Frontal cortex (tissue), 4 donors: ENCODE data around the gene CPO. TPM values are rescaled to one million over a fixed set of nuclear protein-coding genes. Genes with fewer than 3 reads are reported as not detected.

Experiments
- DNase-seq, 2 donors: peaks; one replicate each; pipeline ENCODE4 v3.0.0; 2012; ENCODE audit warnings: low spot score in 2 of 2
- FAIRE-seq: peaks from 2 replicates; lab custom pipeline; 2012; peaks lifted over from hg19 to GRCh38; lab: Jason Lieb, UNC
- total RNA-seq: library from RNA; depleted of rRNA; stranded (reverse); fragments of >200 nt; gene quantifications from one replicate; pipeline ENCODE4 v1.2.3, GENCODE V29; 2014
- donor health status: control.
- donor health status: control.
- donor health status: control.

The CPO gene
- total RNA-seq, 1 donor from 2014 or later = not detected

- DNase-seq (no peak), FAIRE-seq (no peak)
Observed at GRCh38 chr2:206996556-206997065, 57.3 kb downstream of the CPO start.

DNA sequence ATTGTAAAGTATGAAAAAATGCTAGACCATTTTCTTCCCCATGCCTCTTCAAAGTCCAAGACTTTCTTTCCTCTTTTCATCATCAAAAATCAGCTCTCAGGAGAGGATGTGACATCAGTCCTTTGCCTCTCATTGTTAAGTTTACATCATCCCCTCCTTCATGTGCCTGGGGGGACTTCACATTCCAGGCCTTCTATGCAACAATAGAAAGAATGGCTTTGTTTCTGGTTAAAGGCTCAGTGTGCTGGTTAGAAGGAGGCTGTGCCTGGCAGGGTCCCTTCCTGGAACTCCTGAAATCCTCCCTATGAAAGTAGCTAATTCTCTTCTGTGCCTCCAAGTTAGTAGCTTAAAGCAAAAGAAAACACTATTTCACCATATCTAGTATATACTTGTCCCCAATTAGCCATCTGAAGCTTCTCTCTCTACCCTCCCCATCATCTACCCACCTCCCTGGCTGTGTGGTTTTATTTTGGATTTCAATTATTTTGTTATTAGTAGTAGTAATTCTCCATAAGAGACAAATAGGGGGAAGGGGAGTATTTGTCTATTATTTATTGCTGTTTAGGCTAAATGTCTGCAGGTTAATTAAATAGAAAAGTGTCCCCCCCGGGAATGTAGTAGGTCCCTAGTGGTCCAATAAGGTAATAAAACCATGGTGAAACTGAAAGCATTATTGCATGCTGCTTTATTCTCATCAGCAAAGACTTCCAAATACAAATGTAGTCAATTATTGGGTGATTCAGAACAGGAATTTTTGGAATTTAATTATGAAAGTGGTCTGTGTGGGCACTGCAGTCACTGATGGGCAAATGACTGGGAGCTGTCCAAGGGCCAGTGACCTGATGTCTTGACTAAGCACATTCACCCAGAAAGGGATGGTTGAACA lies 69.0 kb downstream of the CPO start:
- FAIRE-seq (no peak), DNase-seq (peak in 1 of 2 donors; percentile 11)

- FAIRE-seq = no peak
Observed at GRCh38 chr2:207012461-207012860, 73.1 kb downstream of the CPO start.

DNA sequence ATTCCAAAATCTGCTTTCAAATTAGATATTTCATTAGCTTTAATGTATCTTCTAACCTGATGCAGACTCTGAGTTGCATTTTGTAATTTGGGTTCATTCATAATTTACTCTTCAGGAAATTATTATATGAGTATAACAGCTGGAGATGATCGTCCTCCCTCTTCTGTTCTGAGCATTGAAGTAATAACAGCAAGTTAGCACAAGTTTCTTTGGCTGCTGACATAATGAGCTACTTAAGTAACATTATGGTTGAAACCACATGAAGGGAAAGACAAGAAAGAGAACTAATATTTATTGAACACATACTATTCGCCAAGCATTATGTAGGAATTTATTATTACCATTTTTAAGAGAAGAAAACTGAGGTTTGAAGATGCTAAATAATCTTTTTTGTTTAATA lies 75.1 kb downstream of the CPO start:
- no peak for DNase-seq
- no peak for FAIRE-seq

More at GRCh38 chr2:207012461-207012860, 73.1 kb downstream of the CPO start:
- no peak for DNase-seq

DNA sequence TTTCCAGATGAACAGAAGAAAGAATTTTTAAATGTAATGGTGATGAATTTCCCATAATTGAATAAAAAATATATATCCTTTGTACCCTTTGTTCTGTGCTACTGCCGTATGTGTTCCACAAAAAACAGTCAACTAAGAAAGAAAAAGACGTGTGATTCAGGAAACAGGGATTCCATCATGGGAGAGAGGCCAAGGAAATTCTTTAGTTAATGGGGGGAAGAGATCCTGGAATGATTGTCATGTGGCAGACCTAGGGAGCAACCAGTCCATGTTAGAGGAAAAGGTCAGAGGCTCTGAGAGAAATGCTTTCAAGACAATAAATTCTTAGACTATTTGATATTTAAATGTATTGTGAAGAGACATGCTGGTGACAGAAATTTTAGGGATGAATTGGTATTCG lies 76.6 kb downstream of the CPO start:
- DNase-seq (no peak), FAIRE-seq (no peak)

Other genes starting within 250 kb of the CPO start
- not detected for gene DYTN, start 221.1 kb upstream of the CPO start, total RNA-seq
- 4.5 TPM for gene MDH1B, start 174.2 kb upstream of the CPO start, total RNA-seq
- gene FASTKD2, start 173.9 kb upstream of the CPO start, total RNA-seq = 47.7 TPM
- 52.6 TPM for gene KLF7, start 226.4 kb downstream of the CPO start, total RNA-seq